OCI-LY1 (cell line): Measurements from ENCODE around the gene SEMA5A.

Source experiments
- H2AFZ ChIP-seq: fragments of 200-600 bp; sonication (generic), shearing (Covaris generic); 2 replicates; pipeline ENCODE4 v1.6.0; 2014; ENCODE audit warnings: antibody characterized with exemption, mild to moderate bottlenecking, low read length
- H3F3A ChIP-seq: fragments of 200-600 bp; sonication (generic), shearing (Covaris generic); 2 replicates; pipeline ENCODE4 v1.6.0; 2014; ENCODE audit warnings: mild to moderate bottlenecking, antibody characterized with exemption, low read length, moderate library complexity; ENCODE audit not compliant: insufficient read depth
- H3K27ac ChIP-seq: fragments of 200-600 bp; sonication (generic); 2 replicates; pipeline ENCODE4 v1.5.1; 2014; ENCODE audit warnings: low read length, mixed run types, mild to moderate bottlenecking, low read depth; ENCODE audit not compliant: poor library complexity, severe bottlenecking
- H3K27me3 ChIP-seq: fragments of 200-600 bp; sonication (generic); 2 replicates; pipeline ENCODE4 v1.6.0; 2014; ENCODE audit warnings: antibody characterized with exemption, mild to moderate bottlenecking, low read length, moderate library complexity; ENCODE audit not compliant: insufficient read depth
- H3K36me3 ChIP-seq: fragments of 200-600 bp; sonication (generic); 2 replicates; pipeline ENCODE4 v1.6.1; 2014; ENCODE audit warnings: mild to moderate bottlenecking, antibody characterized with exemption, low read length, moderate library complexity, mixed read lengths; ENCODE audit not compliant: insufficient read depth
- H3K4me1 ChIP-seq: fragments of 200-600 bp; sonication (generic); 2 replicates; pipeline ENCODE4 v1.5.1; 2014; ENCODE audit warnings: mild to moderate bottlenecking, low read length, moderate library complexity; ENCODE audit not compliant: insufficient read depth, severe bottlenecking
- H3K4me2 ChIP-seq: fragments of 200-600 bp; sonication (generic), shearing (Covaris generic); 2 replicates; pipeline ENCODE4 v1.6.1; 2014; ENCODE audit warnings: low read length
- H3K4me3 ChIP-seq: fragments of 200-600 bp; sonication (generic); 2 replicates; pipeline ENCODE4 v1.5.1; 2014; ENCODE audit warnings: low read length, low read depth, mild to moderate bottlenecking, mixed read lengths; ENCODE audit not compliant: poor library complexity, severe bottlenecking
- H3K79me2 ChIP-seq: fragments of 200-600 bp; shearing (Covaris generic); 2 replicates; pipeline ENCODE4 v1.6.1; 2016; ENCODE audit warnings: mixed run types, low read length, mixed read lengths; ENCODE audit not compliant: insufficient read depth
- H3K9ac ChIP-seq: fragments of 200-600 bp; sonication (generic), shearing (Covaris generic); 2 replicates; pipeline ENCODE4 v1.6.1; 2014; ENCODE audit warnings: mild to moderate bottlenecking, low read length, mixed read lengths
- H3K9me2 ChIP-seq: fragments of 200-600 bp; sonication (generic), shearing (Covaris generic); 2 replicates; pipeline ENCODE4 v1.6.1; 2014; ENCODE audit warnings: low read depth, mild to moderate bottlenecking, low read length, mixed read lengths
- H3K9me3 ChIP-seq: fragments of 200-600 bp; shearing (Covaris generic); 2 replicates; pipeline ENCODE4 v1.6.1; 2014; ENCODE audit warnings: low read length, mixed read lengths
- H4K20me1 ChIP-seq: fragments of 200-600 bp; sonication (generic), shearing (Covaris generic); 2 replicates; pipeline ENCODE4 v1.6.0; 2016; ENCODE audit warnings: mild to moderate bottlenecking, low read length; ENCODE audit not compliant: insufficient read depth
- CTCF ChIP-seq: fragments of 200-600 bp; sonication (generic), shearing (Covaris generic); IDR thresholded peaks from 2 replicates; pipeline ENCODE4 v1.5.1; 2017; ENCODE audit warnings: mild to moderate bottlenecking, antibody characterized with exemption, low read length, moderate library complexity, mixed read lengths
- EZH2 ChIP-seq: fragments of 200-600 bp; sonication (generic), shearing (Covaris generic); IDR thresholded peaks from 2 replicates; pipeline ENCODE4 v1.8.0; 2017; ENCODE audit warnings: borderline replicate concordance, mixed run types, mild to moderate bottlenecking, antibody characterized with exemption, low read length, moderate library complexity, mixed read lengths

SEMA5A gene

GRCh38 chr5:9196403-9197227 is 349.3 kb downstream of the SEMA5A start:
- no peaks in the 10 kb centered on the region for H3K36me3 ChIP-seq
- no peaks in the 10 kb centered on the region for H3K79me2 ChIP-seq
- no peaks in the 10 kb centered on the region for H3K9me2 ChIP-seq
- H3F3A ChIP-seq = no peaks in the 10 kb centered on the region
- no peaks in the 10 kb centered on the region for H4K20me1 ChIP-seq
- no peak overlapping the region for H3K27ac ChIP-seq
- H3K4me1 ChIP-seq = no peaks in the 10 kb centered on the region
- TF ChIP-seq EZH2 (no peak), CTCF (no peak)
- no peaks in the 10 kb centered on the region for H3K27me3 ChIP-seq
- H3K9ac ChIP-seq = no peak overlapping the region
- H3K9me3 ChIP-seq = no peaks in the 10 kb centered on the region
- H3K4me3 ChIP-seq = no peak overlapping the region
- no peak overlapping the region for H2AFZ ChIP-seq
- no peak overlapping the region for H3K4me2 ChIP-seq

DNA sequence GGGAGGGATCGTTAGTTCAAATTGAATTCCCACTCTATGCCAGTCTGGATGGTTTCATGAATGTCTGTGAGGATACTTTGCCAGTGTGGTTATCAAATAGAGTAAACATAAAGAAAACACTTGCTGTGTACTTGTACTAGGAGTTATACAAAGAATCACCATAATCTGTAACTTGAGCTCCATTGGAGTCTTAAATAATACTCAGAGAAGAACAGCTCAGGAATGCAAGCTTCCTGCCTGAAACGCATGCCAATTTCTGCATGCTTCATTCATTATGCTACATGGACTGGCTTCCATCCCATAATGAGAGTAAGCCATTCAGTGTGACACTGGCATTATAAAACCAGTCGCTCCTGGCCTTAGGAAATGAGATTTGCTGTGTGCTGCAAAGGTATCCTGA is 351.4 kb downstream of the SEMA5A start:
- Histone ChIP-seq H4K20me1 (no peaks in the 10 kb centered on the region), H3K4me1 (no peaks in the 10 kb centered on the region), H3F3A (no peaks in the 10 kb centered on the region), H3K4me2 (no peak overlapping the region), H3K27me3 (no peaks in the 10 kb centered on the region), H2AFZ (no peak overlapping the region), H3K9me2 (no peaks in the 10 kb centered on the region), H3K79me2 (no peaks in the 10 kb centered on the region), H3K9ac (no peak overlapping the region), H3K9me3 (no peaks in the 10 kb centered on the region), H3K4me3 (no peak overlapping the region), H3K36me3 (no peaks in the 10 kb centered on the region), H3K27ac (no peak overlapping the region)
- TF ChIP-seq EZH2 (no peak), CTCF (no peak)

GRCh38 chr5:9192266-9192665 is 353.6 kb downstream of the SEMA5A start:
- Histone ChIP-seq H3K9me3 (no peaks in the 10 kb centered on the region), H3K9ac (no peak overlapping the region), H3F3A (no peaks in the 10 kb centered on the region), H3K27ac (no peak overlapping the region), H2AFZ (no peak overlapping the region), H3K27me3 (no peaks in the 10 kb centered on the region), H3K4me1 (no peaks in the 10 kb centered on the region), H3K4me2 (no peak overlapping the region), H3K4me3 (no peak overlapping the region), H3K9me2 (no peaks in the 10 kb centered on the region), H3K79me2 (no peaks in the 10 kb centered on the region), H4K20me1 (no peaks in the 10 kb centered on the region), H3K36me3 (no peaks in the 10 kb centered on the region)
- TF ChIP-seq CTCF (no peak), EZH2 (no peak)
